HFFc6 (cell line): ENCODE data around the gene PKHD1. TPM values are rescaled to one million over a fixed set of nuclear protein-coding genes. Genes with fewer than 3 reads are reported as not detected.

Source experiments
- DNase-seq: peaks from one replicate; pipeline ENCODE4 v3.0.0-alpha.2; 2018
- H3K27ac Mint-ChIP-seq: 2 replicates; pipeline ENCODE4 v1.8.0; 2020; ENCODE audit warnings: mild to moderate bottlenecking, mixed read lengths
- H3K27me3 Mint-ChIP-seq: 2 replicates; pipeline ENCODE4 v1.8.0; 2021; ENCODE audit warnings: mild to moderate bottlenecking, moderate library complexity, mixed read lengths; ENCODE audit not compliant: insufficient read depth
- H3K36me3 Mint-ChIP-seq: 2 replicates; pipeline ENCODE4 v1.8.0; 2021; ENCODE audit warnings: low read depth, mixed read lengths
- H3K4me1 Mint-ChIP-seq: 2 replicates; pipeline ENCODE4 v1.8.0; 2020; ENCODE audit warnings: low read depth, mixed read lengths
- H3K4me3 Mint-ChIP-seq: 2 replicates; pipeline ENCODE4 v1.8.0; 2020; ENCODE audit warnings: mild to moderate bottlenecking, moderate library complexity, mixed read lengths
- H3K9me3 Mint-ChIP-seq: 2 replicates; pipeline ENCODE4 v1.8.0; 2020; ENCODE audit warnings: mild to moderate bottlenecking, mixed read lengths
- total RNA-seq, 6 experiments: library from RNA; stranded (reverse); fragmentation: NEBNext Ultra II Directional; extraction: Animal tissue kit (Norgen Biotek cat#: 25700); gene quantifications; 2 replicates in 1 of 6; 3 replicates in 5 of 6; pipeline ENCODE4 v1.2.3, GENCODE V29; 2021
- TF ChIP-seq, protein P1 (sequence below): fragments of 200-600 bp; sonication (generic); IDR thresholded peaks from 2 replicates; pipeline ENCODE4 v1.5.0; 2021; ENCODE audit warnings: antibody characterized with exemption, mild to moderate bottlenecking

Gene PKHD1
- total RNA-seq, 6 experiments from 2014 or later, result not detected

DNA sequence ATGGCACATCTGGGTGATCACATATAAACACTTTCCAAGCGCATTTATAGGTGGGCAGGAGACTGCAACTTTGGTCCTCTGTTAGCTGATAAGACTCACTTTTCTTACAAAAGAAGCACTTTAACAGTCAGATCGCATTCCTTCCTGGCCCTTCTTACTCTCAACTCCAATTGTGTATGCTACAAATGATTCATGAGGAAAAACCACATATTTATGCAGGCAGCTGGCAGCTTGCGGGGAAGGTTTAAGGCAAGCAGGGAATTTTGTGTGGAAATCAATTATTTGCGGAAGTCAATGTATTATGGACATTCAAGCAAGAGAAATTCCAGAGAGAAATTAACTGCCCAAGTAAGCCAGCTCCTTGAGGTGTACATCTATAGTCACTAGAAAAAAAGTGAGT lies 194.0 kb downstream of the PKHD1 start:
- peaks cover 20% of the 10 kb centered on the region for H3K9me3 Mint-ChIP-seq
- no peak overlapping the region for H3K4me3 Mint-ChIP-seq
- no peak for DNase-seq
- H3K27ac Mint-ChIP-seq, result no peak overlapping the region
- no peaks in the 10 kb centered on the region for H3K36me3 Mint-ChIP-seq
- H3K4me1 Mint-ChIP-seq, result no peaks in the 10 kb centered on the region
- H3K27me3 Mint-ChIP-seq, result no peaks in the 10 kb centered on the region
- TF ChIP-seq, protein P1, sequence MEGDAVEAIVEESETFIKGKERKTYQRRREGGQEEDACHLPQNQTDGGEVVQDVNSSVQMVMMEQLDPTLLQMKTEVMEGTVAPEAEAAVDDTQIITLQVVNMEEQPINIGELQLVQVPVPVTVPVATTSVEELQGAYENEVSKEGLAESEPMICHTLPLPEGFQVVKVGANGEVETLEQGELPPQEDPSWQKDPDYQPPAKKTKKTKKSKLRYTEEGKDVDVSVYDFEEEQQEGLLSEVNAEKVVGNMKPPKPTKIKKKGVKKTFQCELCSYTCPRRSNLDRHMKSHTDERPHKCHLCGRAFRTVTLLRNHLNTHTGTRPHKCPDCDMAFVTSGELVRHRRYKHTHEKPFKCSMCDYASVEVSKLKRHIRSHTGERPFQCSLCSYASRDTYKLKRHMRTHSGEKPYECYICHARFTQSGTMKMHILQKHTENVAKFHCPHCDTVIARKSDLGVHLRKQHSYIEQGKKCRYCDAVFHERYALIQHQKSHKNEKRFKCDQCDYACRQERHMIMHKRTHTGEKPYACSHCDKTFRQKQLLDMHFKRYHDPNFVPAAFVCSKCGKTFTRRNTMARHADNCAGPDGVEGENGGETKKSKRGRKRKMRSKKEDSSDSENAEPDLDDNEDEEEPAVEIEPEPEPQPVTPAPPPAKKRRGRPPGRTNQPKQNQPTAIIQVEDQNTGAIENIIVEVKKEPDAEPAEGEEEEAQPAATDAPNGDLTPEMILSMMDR, result no peak

DNA sequence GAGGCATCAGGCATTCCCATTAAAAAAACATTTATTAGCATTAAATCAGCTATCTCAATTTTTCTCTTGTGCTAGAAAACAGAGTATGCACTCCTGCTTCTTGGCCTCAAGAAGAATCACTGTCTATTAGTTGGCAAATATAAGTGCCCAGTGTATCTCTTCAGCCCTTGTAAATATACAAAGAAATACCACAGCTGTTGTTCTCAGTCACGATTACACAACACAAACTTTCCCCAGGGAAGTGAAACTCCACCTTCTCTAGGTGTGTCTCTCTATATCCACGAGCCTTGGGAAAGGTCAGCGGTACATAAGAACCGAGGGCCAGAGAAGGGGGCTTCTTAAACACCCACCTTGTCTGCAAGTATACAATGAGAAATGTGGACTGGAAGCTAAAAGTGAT lies 194.7 kb downstream of the PKHD1 start:
- H3K4me1 Mint-ChIP-seq, result no peaks in the 10 kb centered on the region
- peaks cover 26% of the 10 kb centered on the region for H3K9me3 Mint-ChIP-seq
- TF ChIP-seq, protein P1, result no peak
- H3K27ac Mint-ChIP-seq, result no peak overlapping the region
- no peak for DNase-seq
- no peak overlapping the region for H3K4me3 Mint-ChIP-seq
- no peaks in the 10 kb centered on the region for H3K36me3 Mint-ChIP-seq
- no peaks in the 10 kb centered on the region for H3K27me3 Mint-ChIP-seq

DNA sequence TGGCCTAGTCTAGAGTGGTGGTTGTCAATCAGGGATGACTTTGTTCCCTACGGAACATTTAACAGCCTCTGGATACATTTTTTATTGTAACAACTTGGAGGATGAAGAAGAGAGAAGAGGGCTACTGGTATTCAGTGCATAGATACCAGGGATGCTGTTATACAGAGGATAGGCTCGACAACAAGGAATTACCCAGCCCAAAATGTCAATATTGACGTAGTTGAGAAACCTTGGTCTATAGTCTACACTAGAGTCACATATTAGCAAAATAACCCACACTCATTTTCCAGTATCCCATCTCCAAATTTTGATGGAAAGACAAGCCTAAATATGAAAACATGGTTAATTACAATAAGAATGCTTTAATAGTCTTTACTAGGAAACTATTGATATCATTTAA lies 195.1 kb downstream of the PKHD1 start:
- Mint-ChIP-seq H3K27ac (no peak overlapping the region), H3K27me3 (no peaks in the 10 kb centered on the region), H3K4me1 (no peaks in the 10 kb centered on the region), H3K4me3 (no peak overlapping the region), H3K9me3 (peaks cover 30% of the 10 kb centered on the region), H3K36me3 (no peaks in the 10 kb centered on the region)
- no peak for DNase-seq
- TF ChIP-seq, protein P1, result no peak

DNA sequence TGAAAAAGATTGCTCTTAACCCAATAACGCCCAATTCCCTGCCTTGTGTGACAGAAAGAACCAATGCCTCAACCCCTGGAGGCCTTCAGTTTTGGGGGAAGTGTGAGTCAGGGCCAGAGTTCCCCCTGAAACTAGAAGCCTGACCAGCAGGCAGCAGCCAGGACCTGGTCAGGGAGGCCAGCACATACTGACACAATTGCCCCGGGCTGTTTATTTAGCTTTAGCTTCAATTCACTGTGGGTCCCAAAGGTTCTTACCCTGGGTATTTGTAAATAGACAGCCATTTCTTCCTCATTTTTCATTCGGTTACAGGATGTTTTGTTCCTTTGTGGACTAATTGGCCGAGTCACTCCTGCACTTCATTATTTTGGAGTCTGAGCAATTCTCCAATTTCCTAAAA lies 195.6 kb downstream of the PKHD1 start:
- Mint-ChIP-seq H3K27me3 (no peaks in the 10 kb centered on the region), H3K36me3 (no peaks in the 10 kb centered on the region), H3K4me3 (no peak overlapping the region), H3K4me1 (no peaks in the 10 kb centered on the region), H3K27ac (no peak overlapping the region), H3K9me3 (peaks cover 30% of the 10 kb centered on the region)
- TF ChIP-seq, protein P1, result no peak
- no peak for DNase-seq

DNA sequence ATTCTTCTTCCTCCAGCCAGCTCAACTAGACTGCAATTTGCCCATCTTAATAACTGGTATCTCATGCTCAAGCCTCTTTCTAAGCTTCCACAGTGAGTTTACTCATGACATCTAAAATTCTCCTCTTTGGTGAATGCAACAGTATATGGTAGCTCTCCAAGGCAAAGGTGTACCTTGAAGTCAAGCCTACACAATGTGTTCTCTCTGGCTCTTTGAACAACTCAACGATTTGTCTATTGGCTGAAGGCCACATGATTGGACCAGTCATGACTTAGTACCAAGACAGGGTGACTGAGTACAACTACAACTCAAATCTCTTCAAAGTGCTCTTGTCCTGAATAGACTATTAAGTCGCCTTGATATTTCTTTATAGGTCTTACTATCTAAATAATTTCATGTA lies 199.6 kb downstream of the PKHD1 start:
- TF ChIP-seq, protein P1, result no peak
- no peaks in the 10 kb centered on the region for H3K27me3 Mint-ChIP-seq
- H3K36me3 Mint-ChIP-seq, result no peaks in the 10 kb centered on the region
- H3K9me3 Mint-ChIP-seq, result peaks cover 30% of the 10 kb centered on the region
- no peak for DNase-seq
- no peaks in the 10 kb centered on the region for H3K4me1 Mint-ChIP-seq
- no peak overlapping the region for H3K27ac Mint-ChIP-seq
- no peak overlapping the region for H3K4me3 Mint-ChIP-seq

DNA sequence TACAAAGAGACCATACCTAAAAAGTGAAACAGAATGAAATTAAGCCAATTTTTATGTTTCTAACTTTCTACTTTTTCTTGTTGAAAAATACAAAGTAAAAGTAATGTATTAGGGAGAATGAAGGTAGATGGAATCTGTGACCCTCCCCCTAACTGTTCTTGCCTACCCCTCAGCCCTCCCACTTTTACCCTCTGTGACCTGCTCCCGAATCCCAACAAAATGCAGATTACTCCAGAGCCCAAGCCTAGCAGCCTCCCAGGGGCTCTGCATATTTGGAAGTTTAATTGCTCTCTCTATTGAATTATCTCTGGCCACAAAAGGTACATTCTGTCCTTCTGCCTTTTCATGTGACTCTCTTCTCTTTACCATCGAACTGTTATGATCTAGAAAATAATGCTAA lies 201.5 kb downstream of the PKHD1 start:
- TF ChIP-seq, protein P1, result no peak
- Mint-ChIP-seq H3K4me1 (no peaks in the 10 kb centered on the region), H3K27ac (no peak overlapping the region), H3K4me3 (no peak overlapping the region), H3K27me3 (no peaks in the 10 kb centered on the region), H3K9me3 (peaks cover 30% of the 10 kb centered on the region), H3K36me3 (no peaks in the 10 kb centered on the region)
- no peak for DNase-seq
